DMS79 treated with DMSO at 0.1 percent for 48 hours (cell line): ENCODE data around the gene TMCC1.
"Not testable (repeated sequence)": the region's sequence is repeated elsewhere in the genome, so short reads cannot be mapped to it uniquely, and the experiment has no call there.

Experiments used
- DNase-seq: peaks from one replicate; lab custom pipeline; 2025; lab: John Stamatoyannopoulos, UW

Gene TMCC1

GRCh38 chr3:129836381-129837064 lies 57.0 kb downstream of the TMCC1 start:
- DNase-seq: no peak

- DNase-seq: no peak
These were observed 58.3 kb downstream of the TMCC1 start for GRCh38 chr3:129835198-129835597.

- DNase-seq: no peak
These were observed 58.9 kb downstream of the TMCC1 start for GRCh38 chr3:129834580-129834979.

GRCh38 chr3:129831942-129832341 lies 61.6 kb downstream of the TMCC1 start:
- not testable (repeated sequence) for DNase-seq

- DNase-seq: no peak
These were observed 62.0 kb downstream of the TMCC1 start for GRCh38 chr3:129831503-129831902.

- DNase-seq: peak; percentile 37
These were observed 63.9 kb downstream of the TMCC1 start for GRCh38 chr3:129829640-129830039.

- no peak for DNase-seq
These were observed 65.7 kb downstream of the TMCC1 start for GRCh38 chr3:129827765-129828164.

- peak; percentile 37 for DNase-seq
These were observed 68.5 kb downstream of the TMCC1 start for GRCh38 chr3:129824926-129825541.

- DNase-seq: no peak
These were observed 70.8 kb downstream of the TMCC1 start for GRCh38 chr3:129822679-129823078.

- DNase-seq: no peak
These were observed 71.3 kb downstream of the TMCC1 start for GRCh38 chr3:129822241-129822640.

- no peak for DNase-seq
These were observed 72.9 kb downstream of the TMCC1 start for GRCh38 chr3:129820587-129820986.

- DNase-seq: no peak
These were observed 80.9 kb downstream of the TMCC1 start for GRCh38 chr3:129812589-129812988.

GRCh38 chr3:129809297-129809696 lies 84.2 kb downstream of the TMCC1 start:
- DNase-seq: no peak

- DNase-seq: no peak
These were observed 97.4 kb downstream of the TMCC1 start for GRCh38 chr3:129796146-129796545.

- no peak for DNase-seq
These were observed 98.1 kb downstream of the TMCC1 start for GRCh38 chr3:129795186-129796010.

- peak; percentile 87 for DNase-seq
These were observed 99.0 kb downstream of the TMCC1 start for GRCh38 chr3:129794311-129795185.

GRCh38 chr3:129793942-129794310 lies 99.6 kb downstream of the TMCC1 start:
- DNase-seq: peak; percentile 24

GRCh38 chr3:129793319-129793718 lies 100.2 kb downstream of the TMCC1 start:
- DNase-seq: peak; percentile 14

GRCh38 chr3:129783470-129783869 lies 110.0 kb downstream of the TMCC1 start:
- no peak for DNase-seq

GRCh38 chr3:129778871-129779270 lies 114.6 kb downstream of the TMCC1 start:
- no peak for DNase-seq

GRCh38 chr3:129777806-129778205 lies 115.7 kb downstream of the TMCC1 start:
- no peak for DNase-seq

GRCh38 chr3:129775870-129776269 lies 117.6 kb downstream of the TMCC1 start:
- DNase-seq: no peak
